Adrenal gland (tissue), 5 donors: ENCODE measurements around the gene CHAC1.

Source experiments
- CTCF ChIP-seq, 6 experiments: fragments of 450-650 bp in 4 of 6; fragments of 200-600 bp in 2 of 6; sonication (generic) in 1 of 6; IDR thresholded peaks; 1 replicate in 5 of 6; 2 replicates in 1 of 6; pipeline versions ENCODE4 v1.5.1 to v1.8.0; 2016 to 2021; ENCODE audit warnings: antibody characterized with exemption in 6 of 6, mild to moderate bottlenecking in 2 of 6, moderate library complexity in 1 of 6
- POLR2A ChIP-seq, 2 donors: fragments of 450-650 bp; IDR thresholded peaks; one replicate each; pipeline ENCODE4 v1.6.1; 2017; ENCODE audit warnings: antibody characterized with exemption in 2 of 2, mild to moderate bottlenecking in 2 of 2, moderate library complexity in 1 of 2
- donor health status: DM: no; HTN: no; CAD: no.

GRCh38 chr15:40985541-40986330 lies 32.5 kb downstream of the CHAC1 start:
- TF ChIP-seq CTCF (IDR thresholded peaks at IDR 0.05) (no peak), POLR2A (IDR thresholded peaks at IDR 0.05) (no peak)
